Measurements from ENCODE around the gene LRRC26. TPM values are rescaled to one million over a fixed set of nuclear protein-coding genes. Genes with fewer than 3 reads are reported as not detected.

LRRC26 gene
- polyA plus RNA-seq, 2 of the 4 experiments (the other 2 are of a cell fraction), result 0.08 to 1.0 TPM

GRCh38 chr9:137188490-137189296, 18.8 kb upstream of the LRRC26 start, which contains the start of the genes ANAPC2 and SSNA1 (continued):
- TF ChIP-seq BCL3 (IDR thresholded peaks at IDR 0.05) (peak; percentile 82; the same call in 2 of the 3 replicates), FOSB (CRISPR knock-in tag; IDR thresholded peaks at IDR 0.05) (no peak), TP53 (CRISPR knock-in tag; IDR thresholded peaks at IDR 0.05) (no peak), EHF (CRISPR knock-in tag; IDR thresholded peaks at IDR 0.05) (no peak), HDAC2 (IDR thresholded peaks at IDR 0.05) (no peak), MAX (IDR thresholded peaks at IDR 0.05) (peak; percentile 92)

- ChIA-PET CTCF (interaction anchor here (0.9 to 11.5 kb wide), 12 partner anchors 11 to 158 kb away, joined by 3 to 156 read pairs (median 10); partner anchors contain the start of genes CYSRT1, LRRC26, RNF208 and RNF224), POLR2A (interaction anchor here (0.9 to 3.4 kb wide), 13 partner anchors 11 to 60 kb away, joined by 3 to 38 read pairs (median 8); partner anchors contain the start of genes CYSRT1, LRRC26, RNF208 and RNF224)
- peak; percentile 4 to 33; a peak in 3 of 6 replicates for ATAC-seq
These were observed 18.2 kb upstream of the LRRC26 start for GRCh38 chr9:137188086-137188489.

GRCh38 chr9:137187386-137187785, 17.5 kb upstream of the LRRC26 start:
- 64% methylated on average over 15 of the region's 15 CpGs for WGBS (ENCODE audit: missing lambda C conversion rate)
- peak overlapping the region; percentile 99 for H3K4me2 ChIP-seq
- ATAC-seq (no peak), DNase-seq (ENCODE audit: low read depth in 1 of 2, low spot score in 1 of 2) (no peak), FAIRE-seq (no peak)
- no peaks in the 10 kb centered on the region for H3K9me3 ChIP-seq
- peaks cover 23% of the 10 kb centered on the region for H3K4me1 ChIP-seq
- TF ChIP-seq EHMT2 (IDR thresholded peaks at IDR 0.05; ENCODE audit: low read depth) (no peak), POLR2AphosphoS2 (conservative IDR thresholded peaks at IDR 0.05; ENCODE audit: low read length) (no peak), JUNB (IDR thresholded peaks at IDR 0.05) (no peak), EP300 (IDR thresholded peaks at IDR 0.05) (no peak), TFCP2L1 (CRISPR knock-in tag; IDR thresholded peaks at IDR 0.05) (no peak), ESRRA (IDR thresholded peaks at IDR 0.05; ENCODE audit: borderline replicate concordance, low read length) (no peak), SREBF2 (IDR thresholded peaks at IDR 0.05) (no peak), RFX5 (IDR thresholded peaks at IDR 0.05) (no peak), RAD21 (conservative IDR thresholded peaks at IDR 0.05 in 1 of 2, IDR thresholded peaks at IDR 0.05 in 1 of 2) (no peak), HOXA7 (CRISPR knock-in tag; IDR thresholded peaks at IDR 0.05) (no peak), RARB (CRISPR knock-in tag; IDR thresholded peaks at IDR 0.05) (no peak), HDAC2 (IDR thresholded peaks at IDR 0.05) (no peak), REST (IDR thresholded peaks at IDR 0.05) (no peak), ZNF302 (CRISPR knock-in tag; IDR thresholded peaks at IDR 0.05) (no peak), ATOH8 (CRISPR knock-in tag; IDR thresholded peaks at IDR 0.05; ENCODE audit: low read depth) (no peak), NPAS2 (CRISPR knock-in tag; IDR thresholded peaks at IDR 0.05; ENCODE audit: borderline replicate concordance) (no peak), BCL3 (IDR thresholded peaks at IDR 0.05) (no peak), MYC (IDR thresholded peaks at IDR 0.05; ENCODE audit: borderline replicate concordance, low read length) (no peak), FOSL2 (IDR thresholded peaks at IDR 0.05) (no peak), FOSL2 (CRISPR knock-in tag; IDR thresholded peaks at IDR 0.05) (no peak)
- ChIA-PET POLR2A (interaction anchor here (0.7 to 2.2 kb wide), 7 partner anchors 11 to 60 kb away, joined by 3 to 20 read pairs (median 4); partner anchors contain the start of gene LRRC26), CTCF (interaction anchor here (0.9 to 11.5 kb wide), 6 partner anchors 14 to 158 kb away, joined by 3 to 156 read pairs (median 11); partner anchors contain the start of genes CYSRT1, LRRC26, RNF208 and RNF224)
- H3K27ac ChIP-seq, result peak overlapping the region in 1 of 2 experiments; percentile 97; a peak in 4 of 6 replicates
- H3K4me3 ChIP-seq, result peak overlapping the region; percentile 92

More at GRCh38 chr9:137188086-137188489, 18.2 kb upstream of the LRRC26 start:
- peaks cover 23% of the 10 kb centered on the region for H3K4me1 ChIP-seq
- H3K27ac ChIP-seq, result peak overlapping the region; percentile 97
- 2% methylated on average over 22 of the region's 31 CpGs for WGBS (ENCODE audit: missing lambda C conversion rate)
- DNase-seq (ENCODE audit: low read depth in 1 of 2, low spot score in 1 of 2) (no peak), FAIRE-seq (no peak)
- no peaks in the 10 kb centered on the region for H3K9me3 ChIP-seq
- TF ChIP-seq PHF8 (IDR thresholded peaks at IDR 0.05; ENCODE audit: borderline replicate concordance, low read depth), result peak; percentile 52
- TF ChIP-seq RNF2 (IDR thresholded peaks at IDR 0.05; ENCODE audit: borderline replicate concordance, low read depth), result no peak
- TF ChIP-seq NFE2L2 (conservative IDR thresholded peaks at IDR 0.05; ENCODE audit: low read length), result no peak
- TF ChIP-seq NPAS2 (CRISPR knock-in tag; IDR thresholded peaks at IDR 0.05; ENCODE audit: borderline replicate concordance), result no peak
- peak; percentile 95; the same call in 1 of the 2 replicates for TF ChIP-seq KDM5A (IDR thresholded peaks at IDR 0.05)
- peak overlapping the region; percentile 92 for H3K4me3 ChIP-seq
- H3K4me2 ChIP-seq, result peak overlapping the region; percentile 99

Measured in A549 (cell line).